HG03139 (cell line): ENCODE measurements around the gene TSPAN5.
A peak's percentile ranks its signal among the peaks of the same experiment; 100 is the strongest.

Experiments used
- ATAC-seq: cut with Tn5 transposase; IDR thresholded peaks from one replicate; pipeline ENCODE4 v1.9.1; 2021; ENCODE audit not compliant: unreplicated experiment

Gene TSPAN5

DNA sequence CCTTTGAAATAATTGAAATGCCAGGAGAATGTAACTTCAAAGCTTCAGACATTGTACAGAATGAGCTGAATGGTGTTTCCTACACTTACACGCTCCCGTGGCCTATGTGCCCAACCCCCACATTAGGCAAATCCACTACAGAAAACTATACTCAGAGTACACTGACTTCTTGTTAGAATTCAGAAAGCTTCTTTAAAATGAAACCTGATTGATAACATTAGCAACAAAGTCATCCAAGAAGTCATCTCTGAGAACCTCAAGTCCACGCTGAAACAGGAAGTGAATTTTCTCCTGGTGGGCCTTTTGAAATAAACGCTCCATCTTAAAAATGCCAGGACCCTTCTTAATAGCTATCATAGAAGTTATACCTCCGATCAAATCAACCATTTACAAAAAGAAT is 136.3 kb downstream of the TSPAN5 start:
- no peak for ATAC-seq

DNA sequence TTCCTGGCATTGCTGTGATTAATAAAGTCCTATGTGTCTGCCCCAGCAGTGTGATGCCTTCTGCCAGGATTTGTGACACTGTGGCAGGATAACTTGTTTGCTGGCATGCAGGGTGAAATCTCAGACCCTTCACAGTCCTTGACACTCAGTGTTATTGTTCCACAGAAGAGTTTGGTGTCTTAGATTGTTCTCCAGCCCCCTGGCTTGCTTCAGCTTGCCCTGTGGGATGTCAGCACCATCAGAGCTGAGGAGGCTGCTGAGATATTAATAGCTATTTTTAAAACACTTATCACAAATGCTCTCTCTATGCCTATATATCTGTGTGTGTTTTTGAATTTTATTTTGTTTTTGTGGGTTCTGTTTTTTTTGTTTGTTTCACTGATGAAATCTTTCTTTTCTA is 136.9 kb downstream of the TSPAN5 start:
- ATAC-seq: no peak

DNA sequence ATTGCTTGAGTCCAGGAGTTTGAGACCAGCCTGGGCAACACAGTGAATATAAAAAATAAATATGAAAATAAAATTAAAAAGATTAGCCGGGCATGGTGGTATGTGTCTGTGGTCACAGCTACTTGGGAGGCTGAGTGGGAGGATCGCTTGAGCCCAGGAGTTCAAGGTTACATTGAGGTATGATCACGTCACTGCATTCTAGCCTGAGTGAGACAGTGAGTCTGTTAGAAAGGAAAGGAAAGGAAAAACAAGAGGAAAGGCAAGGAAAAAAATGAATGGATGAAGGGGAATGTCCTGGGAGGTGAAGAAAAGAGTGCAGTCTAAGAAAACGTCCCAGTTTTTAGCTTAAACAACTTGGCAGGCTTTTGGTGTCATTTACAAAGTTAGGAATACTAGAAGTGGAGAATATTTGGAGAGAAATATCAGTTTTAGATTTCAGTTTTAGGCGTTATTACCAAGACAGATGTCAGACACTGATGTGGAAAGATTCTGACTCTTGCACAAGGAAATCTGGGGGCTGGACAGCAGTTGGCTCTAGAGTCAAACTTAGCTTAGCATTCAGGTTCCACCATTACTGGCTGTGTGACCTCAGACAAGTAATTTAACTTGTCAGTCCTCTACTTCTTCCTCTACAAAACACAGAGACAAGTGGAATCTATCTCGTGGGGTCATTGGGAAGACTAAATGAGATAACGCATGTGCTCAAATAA is 139.0 kb downstream of the TSPAN5 start:
- no peak for ATAC-seq

DNA sequence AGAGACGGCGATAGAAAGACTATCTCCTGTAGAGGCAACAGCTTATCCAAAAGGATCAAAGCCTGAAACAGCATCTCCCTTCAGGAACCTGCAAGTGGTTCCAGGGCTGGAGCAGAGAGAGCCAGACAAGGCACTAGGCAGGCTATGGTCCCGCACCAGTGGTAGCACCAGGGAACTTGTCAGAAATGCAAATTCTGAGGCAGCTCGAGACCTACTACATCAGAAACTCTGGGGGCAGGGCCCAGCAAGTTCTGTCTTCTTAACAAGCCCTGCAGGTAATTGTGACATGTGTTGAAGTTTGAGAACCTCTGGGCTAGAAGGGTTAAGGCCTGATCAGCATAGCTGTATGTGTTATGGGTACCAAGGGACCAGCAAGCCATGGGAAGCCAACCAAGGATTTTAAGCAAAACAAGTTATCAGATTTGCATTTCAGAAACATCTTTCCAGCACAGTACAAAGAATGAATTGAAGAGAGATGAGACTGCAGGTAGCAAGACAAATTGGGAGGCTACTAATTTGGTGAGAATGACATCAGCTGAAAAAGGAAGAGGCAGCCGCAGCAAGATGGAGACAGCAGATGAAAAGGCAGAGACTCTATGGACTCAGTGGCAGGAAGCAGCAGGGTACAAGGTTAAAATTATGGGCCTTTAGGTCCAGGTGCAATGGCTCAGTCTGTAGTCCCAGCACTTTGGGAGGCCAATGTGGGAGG is 139.7 kb downstream of the TSPAN5 start:
- ATAC-seq: peak; percentile 94

DNA sequence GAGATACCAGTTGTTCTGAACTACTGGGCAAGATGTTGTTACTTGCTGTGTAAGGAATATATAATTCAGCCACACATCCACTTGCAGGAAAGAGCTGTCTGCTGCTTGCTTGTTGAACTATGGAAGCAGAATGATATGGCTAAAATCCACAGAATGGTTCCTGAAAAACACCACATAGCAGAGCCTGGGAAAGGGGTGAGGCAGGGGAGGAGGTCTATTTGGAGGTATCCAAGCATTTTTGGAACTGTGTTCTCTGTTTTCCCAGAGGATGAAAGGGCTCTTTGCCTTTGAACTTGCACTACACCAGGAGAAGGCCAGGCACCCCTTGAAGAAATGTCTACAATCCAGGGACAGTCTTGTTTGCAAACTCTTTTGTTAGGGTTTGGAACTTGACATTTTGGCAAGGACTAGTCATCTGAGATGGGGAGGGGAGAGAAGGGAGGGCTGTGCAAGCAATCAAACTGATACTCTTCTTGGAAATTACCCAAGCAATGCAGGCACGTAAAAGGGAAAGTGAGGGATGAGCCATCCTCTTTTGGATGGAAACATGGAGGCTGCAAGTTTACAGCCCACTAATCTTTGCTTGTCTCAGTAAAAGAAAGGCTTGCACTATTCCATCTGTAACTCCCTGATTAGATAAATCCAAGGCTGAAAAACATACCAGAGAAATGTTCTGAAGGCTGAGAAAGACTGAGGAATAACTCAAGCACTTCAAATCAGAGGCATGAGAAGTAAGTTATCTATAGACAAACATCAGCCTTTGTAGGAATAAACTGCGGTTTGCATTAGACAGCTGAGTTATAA is 141.0 kb downstream of the TSPAN5 start:
- no peak for ATAC-seq

DNA sequence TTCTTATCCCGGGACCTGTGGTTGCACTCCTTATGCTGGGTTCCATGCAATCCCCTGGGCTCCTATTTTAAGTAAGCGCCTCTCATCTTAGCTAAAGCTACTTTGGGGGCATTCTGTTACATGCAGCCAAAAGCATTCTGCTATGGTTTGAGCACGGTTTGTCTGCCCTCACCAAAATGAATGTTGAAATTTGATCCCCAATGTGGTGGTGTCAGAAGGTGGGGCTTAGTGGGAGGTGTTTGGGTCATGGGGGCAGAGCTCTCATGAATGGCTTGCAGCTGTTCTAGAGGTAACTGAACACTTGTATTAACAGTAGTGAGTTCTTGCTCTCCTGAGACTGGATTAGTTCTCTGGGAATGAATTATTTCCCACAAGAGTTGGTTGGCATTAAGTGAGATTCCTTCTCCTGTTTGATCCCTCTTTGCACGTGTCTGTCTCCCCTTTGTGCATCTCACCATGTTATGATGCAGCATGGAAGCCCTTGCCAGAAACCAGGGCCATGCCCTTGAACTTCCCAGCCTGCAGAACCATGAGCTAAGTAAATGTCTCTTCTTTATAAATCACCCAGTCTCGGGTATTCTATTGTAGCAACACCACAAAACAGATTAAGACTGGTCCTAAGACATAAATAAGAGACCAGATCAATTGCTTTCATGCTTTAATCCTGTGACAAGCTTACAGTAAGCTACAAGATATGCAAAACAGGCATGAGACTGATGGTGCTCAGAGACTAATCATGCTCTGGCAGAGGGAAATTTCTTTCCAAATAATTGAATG is 141.8 kb downstream of the TSPAN5 start:
- ATAC-seq: no peak

DNA sequence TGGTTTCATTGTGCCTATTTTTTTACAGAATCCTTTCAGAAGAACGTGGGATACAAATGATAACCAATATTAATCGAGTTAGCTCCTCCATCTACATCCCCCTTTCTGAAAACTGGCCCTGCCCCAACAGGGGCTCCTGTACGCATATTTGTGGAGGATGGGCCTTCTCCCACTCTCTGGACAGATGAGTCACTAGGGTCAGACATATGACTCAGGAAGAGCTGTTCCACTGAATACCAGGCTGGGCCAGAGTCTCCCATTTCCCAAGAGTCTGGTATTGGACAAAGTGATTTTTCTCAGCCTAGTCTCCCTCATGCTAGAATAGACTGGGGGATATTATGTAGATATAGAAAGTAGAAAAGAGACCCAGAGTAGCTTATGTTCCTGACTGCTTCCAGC is 142.4 kb downstream of the TSPAN5 start:
- ATAC-seq: no peak

DNA sequence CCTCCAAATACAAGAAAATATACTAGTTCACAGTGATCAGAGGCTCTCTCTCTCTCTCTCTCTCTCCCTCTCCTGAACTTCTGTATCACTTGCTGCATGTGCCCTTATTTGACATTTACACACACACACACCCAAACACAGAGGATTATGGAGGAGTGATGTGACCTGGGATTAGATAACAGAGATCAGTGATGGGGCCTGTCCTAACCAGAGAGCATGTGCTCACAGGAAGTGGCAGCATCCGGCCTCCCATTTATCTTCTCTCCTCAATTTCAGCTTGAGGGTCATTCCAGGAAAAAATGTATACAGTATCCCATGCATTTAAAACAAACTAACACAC is 143.0 kb downstream of the TSPAN5 start:
- no peak for ATAC-seq

DNA sequence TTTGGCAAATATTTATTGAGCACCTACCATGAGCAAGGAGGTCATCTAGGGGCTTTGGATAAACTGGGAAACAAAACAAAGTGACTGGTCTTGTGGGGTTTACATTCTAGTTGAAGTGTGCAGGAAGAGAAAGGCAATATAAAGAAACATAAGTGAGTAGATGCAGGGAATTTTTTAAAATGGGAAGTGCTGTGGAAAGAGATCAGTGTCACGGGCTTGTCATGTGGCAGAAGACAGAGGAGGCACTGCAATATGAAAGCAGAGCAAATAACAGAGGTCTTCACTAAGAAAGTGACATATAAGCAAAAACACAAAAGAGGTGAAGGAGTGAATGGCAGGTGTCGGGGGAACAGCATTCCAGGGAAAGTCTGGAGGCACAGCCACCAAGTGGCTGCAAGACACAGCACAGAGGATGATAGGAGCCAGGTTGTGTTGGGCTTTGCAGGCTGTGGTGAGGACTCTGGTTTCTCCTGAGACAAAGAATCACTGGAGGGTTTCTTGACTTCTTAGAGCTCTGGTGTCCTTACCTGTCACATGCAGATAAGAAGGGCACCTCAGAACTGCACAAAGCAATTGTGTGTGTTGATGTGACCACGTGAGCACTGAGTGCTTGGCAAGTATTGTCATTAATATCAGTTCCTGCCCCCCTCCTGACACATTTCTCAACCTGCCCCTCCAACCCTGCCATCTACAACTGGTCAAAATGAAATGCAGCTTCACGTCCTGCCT is 143.5 kb downstream of the TSPAN5 start:
- ATAC-seq: no peak

DNA sequence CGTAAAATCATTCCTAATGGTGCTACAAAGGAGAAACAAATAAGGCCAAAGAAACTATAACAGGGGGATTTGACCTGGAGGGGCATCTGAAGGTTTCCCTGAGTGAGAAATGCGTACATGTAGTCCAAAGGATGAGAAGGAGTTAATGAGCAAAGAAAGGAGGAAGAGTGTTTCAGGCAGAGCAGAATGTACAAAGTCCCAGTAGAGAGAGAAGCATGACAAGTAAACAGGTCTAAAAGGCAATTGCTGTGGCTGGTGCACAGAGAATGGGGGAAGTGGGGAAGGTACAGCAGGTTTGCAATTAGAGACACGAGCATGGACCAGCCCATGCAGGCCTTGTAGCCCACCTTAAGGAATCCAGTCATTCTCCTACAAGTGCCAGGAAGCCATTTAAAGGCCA is 145.5 kb downstream of the TSPAN5 start:
- ATAC-seq: no peak

DNA sequence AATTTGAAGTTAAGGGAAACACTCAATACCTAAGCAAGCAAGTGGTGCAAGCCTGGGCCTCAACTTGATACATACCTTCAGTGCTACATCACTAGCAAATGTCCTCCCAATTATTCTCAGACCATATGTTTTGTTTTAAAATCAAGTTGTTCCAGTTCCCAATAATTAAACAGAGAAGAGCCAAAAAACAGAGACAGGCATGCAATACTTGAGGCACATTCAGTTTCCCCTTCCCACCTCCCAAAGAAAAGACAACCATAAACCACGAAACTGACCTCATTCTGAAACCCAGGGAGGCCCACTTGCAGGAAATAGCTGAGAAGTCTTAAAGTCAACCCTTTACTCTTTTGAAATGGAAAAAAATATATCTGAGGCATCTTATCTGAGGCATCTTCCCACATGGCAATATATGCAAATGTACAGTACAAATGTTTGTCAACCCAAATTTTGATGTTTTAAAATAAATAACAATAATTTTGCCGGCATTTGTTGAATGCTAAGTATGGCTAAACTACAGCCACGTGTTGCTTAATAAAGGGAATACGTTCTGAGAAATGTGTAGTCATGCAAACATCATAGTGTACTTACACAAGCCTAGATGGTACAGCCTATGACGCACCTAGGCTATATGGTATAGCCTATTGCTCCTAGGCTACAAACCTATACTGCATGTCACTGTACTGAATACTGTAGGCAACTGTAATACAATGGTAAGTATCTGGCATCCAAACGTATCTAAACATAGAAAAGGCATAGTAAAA is 147.5 kb downstream of the TSPAN5 start:
- ATAC-seq: no peak

DNA sequence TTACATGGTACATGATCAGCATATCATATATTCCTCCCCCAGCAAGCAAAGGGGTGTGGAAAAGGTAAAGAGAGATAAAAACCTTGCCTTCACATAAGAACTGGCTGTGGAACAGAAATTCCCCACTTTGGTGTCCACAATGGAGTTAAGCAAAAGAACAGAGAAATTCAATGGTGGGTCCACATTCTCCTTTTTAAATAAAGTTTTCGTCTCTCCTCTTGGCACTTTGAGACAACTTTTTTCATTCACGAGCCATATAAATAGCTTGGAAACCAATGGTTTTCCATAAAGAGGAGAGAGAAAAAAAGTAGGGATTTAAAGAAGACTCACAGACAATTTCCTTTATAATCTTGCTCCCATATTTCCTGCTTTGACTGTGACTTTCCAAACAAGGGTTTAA is 148.1 kb downstream of the TSPAN5 start:
- ATAC-seq: no peak

DNA sequence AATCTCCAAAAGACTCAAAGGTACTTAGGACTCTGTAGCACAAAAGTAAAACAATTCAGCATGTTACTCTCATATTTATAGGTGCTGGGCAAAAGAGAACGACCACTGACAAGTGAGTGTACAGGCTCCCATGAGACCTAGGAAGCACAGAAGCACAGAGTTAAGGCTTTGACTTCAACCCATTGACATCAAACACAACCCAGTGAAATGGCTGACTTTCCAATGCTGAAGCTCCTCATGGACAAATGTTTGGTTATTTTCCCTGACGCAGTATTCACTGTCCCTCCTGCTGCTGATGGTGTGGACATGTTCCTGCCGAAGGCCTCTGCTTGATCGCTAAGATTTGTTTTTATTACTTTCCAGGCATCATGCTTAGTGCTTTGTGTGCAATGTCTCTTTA is 148.7 kb downstream of the TSPAN5 start:
- ATAC-seq: no peak

DNA sequence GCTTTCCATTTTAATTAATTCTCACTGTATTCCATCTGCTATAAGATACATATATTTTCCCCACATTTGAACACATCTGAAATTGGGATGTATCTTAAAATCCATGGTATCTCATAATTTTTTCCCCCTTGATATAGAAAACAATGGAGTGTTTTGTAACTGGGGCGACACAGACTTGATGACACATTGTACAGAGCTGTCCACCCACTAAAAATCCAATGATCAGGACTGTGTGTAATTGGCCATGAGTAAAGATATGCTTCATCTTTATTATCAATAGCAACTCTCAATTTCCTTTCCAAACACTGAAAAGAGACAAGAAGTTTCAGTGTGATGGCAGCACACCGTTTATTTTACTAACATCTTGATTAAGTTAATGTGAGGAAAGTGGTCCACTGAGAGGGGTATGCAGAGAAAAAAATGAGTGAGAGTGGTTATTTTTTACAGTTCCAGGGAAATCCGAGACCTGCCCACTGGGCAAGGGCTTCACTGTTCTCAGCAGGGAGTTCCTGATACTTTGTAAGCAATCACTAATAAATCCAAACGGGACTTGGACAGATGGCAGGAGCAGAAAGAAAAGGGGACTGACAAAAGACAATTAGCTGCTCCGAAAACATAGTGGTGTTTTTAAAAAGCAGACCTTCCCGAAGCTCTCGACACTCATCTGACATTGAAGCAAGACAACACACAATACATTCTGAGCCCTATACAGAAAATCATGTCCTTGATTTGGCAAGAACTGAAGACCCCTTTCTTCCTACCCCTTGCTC is 149.4 kb downstream of the TSPAN5 start:
- ATAC-seq: no peak

DNA sequence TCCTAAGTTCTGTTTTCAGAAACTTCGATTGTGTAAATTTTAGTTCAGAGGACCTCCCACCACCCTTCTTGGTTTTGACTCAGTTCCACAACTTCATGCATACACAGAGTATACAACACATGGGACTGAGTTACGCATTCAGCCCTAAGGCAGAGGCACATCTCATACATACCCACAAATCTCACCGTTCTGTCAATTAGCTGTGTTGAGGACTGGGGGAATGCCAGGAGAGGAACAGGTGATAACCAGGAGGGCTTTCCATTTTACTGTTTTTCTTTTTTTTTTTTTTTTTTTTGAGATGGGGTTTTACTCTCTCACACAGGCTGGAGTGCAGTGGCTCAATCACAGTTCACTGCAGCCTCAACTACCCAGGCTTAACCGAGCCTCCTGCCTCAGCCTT is 150.2 kb downstream of the TSPAN5 start:
- no peak for ATAC-seq

DNA sequence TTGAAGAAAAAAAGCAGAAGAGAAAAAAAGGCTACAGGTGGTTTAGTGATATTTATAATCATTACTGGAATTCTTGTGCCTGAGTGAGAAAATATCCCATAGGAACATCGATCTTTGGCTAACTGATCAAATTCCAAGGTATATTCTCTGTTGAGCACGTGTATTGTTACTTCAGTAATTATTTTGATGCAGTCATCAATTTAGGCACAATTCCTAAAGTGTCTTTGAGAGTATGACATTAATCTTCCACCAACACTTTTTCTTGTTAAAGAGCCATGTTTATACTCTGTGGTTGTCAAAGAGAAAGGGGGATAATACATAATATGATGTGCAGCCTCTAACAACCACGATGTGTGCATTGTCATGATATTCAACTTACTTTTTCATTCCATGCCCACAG is 151.1 kb downstream of the TSPAN5 start:
- ATAC-seq: no peak

DNA sequence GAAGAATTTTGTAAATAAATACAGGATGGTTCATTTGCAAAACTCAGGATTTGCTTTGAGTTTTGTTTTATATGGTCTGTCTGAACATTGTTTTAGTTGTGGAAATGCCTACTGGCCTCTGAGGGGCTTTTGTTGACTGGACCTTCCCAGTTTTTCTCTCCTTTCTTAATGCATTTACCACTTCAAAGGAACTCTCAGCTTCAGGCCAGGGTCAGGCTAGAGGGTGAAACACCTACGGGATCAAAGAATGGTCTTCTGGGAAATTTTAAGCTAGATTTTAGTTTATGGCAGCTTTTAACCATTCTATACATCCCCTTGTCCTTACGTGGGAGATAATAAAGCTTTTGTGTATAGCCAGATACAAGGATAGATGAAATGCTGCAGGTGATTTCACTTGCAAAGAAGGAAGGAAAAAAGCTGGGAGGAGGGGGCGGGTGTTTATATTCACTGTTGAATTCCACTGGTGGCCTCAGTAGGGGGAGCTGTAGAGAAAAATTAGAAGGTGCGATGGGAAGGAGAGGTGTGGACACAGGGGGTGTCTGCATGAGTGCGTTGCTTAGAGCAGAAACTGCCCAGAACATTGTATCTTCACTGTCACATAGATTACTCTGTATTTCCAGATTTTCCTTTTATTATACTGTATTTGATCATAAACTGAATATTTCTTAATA is 151.8 kb downstream of the TSPAN5 start:
- ATAC-seq: no peak

DNA sequence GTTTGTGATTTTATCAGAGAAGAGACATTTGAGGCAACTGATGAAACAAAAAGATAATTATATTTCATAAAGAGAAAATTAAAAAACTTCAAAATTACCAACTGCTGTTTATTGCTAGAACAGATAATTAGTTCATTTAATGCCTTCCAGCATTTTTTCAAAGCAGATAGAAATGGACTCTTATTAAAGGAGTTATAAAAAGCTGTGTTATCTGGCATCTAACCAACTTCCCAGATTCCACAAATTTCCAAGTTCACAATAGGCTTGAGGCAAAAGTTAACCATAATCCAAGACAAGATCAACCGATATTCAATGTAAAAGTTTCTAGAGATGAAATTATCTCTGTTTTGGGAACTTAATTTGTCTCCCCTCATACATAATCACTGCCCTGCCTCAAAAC is 152.4 kb downstream of the TSPAN5 start:
- ATAC-seq: no peak

DNA sequence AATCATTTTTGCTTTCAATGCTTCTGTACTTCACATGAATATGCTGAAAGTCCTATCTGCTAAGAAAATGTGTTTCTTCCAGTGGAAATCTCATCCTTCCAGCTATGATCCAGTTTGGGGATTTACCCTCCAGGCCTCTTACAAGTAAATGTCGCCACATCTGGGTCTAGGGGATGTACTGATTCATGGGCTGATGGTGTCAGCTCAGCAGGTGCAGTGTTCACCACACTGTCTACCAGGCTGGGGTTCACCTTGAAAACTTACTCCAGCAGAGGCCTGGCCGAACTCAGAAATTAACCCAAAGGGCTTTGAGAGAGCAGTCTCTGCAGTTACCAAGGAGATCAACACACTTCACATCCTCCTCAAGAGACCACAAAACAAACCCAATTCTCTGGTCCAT is 154.3 kb downstream of the TSPAN5 start:
- no peak for ATAC-seq
